ENCODE measurements around the gene RUVBL1. TPM values are rescaled to one million over a fixed set of nuclear protein-coding genes. Genes with fewer than 3 reads are reported as not detected.

The RUVBL1 gene
- total RNA-seq, 4 donors from 2014 or later, result 16.3 to 35.6 (median 28.3) TPM

- no peak overlapping the region for H3K27ac ChIP-seq
- H3K9me3 ChIP-seq, result no peaks in the 10 kb centered on the region
- no peaks in the 10 kb centered on the region for H3K27me3 ChIP-seq
- DNase-seq (ENCODE audit: low spot score in 2 of 2), result no peak
- peaks cover 42% of the 10 kb centered on the region for H3K4me1 ChIP-seq
- 63% methylated on average over 6 of the region's 6 CpGs for WGBS
- H3K4me3 ChIP-seq, result peak overlapping the region; percentile 99
- TF ChIP-seq POLR2AphosphoS5 (IDR thresholded peaks at IDR 0.05), result no peak
- H3K36me3 ChIP-seq, result peaks cover 35% of the 10 kb centered on the region
Observed at GRCh38 chr3:128053614-128054013, 70.0 kb downstream of the RUVBL1 start.

GRCh38 chr3:128052595-128053351, 70.8 kb downstream of the RUVBL1 start:
- peak overlapping the region; percentile 97 for H3K27ac ChIP-seq
- no peaks in the 10 kb centered on the region for H3K9me3 ChIP-seq
- H3K4me3 ChIP-seq, result peak overlapping the region; percentile 99
- peaks cover 27% of the 10 kb centered on the region for H3K36me3 ChIP-seq
- H3K4me1 ChIP-seq, result peaks cover 42% of the 10 kb centered on the region
- 1% methylated on average over 10 of the region's 33 CpGs for WGBS
- no peaks in the 10 kb centered on the region for H3K27me3 ChIP-seq
- no peak for TF ChIP-seq POLR2AphosphoS5 (IDR thresholded peaks at IDR 0.05)
- no peak for TF ChIP-seq EP300 (IDR thresholded peaks at IDR 0.05)
- no peak for TF ChIP-seq POLR2A (IDR thresholded peaks at IDR 0.05)
- TF ChIP-seq CTCF (IDR thresholded peaks at IDR 0.05), result no peak
- no peak for DNase-seq (ENCODE audit: low spot score in 2 of 2)

GRCh38 chr3:128051837-128052594, 71.6 kb downstream of the RUVBL1 start, which contains the start of gene SEC61A1:
SEC61A1 (plus strand) TSS chr3:128052437; CDS start chr3:128052553, 116 bp downstream.
- peak within 1 kb of the TSS; percentile 97 for H3K27ac ChIP-seq
- H3K36me3 ChIP-seq, result peaks cover 22% of the 10 kb centered on the region
- WGBS, result 0% methylated on average over 31 of the region's 90 CpGs
- TF ChIP-seq EP300 (IDR thresholded peaks at IDR 0.05) (no peak), POLR2A (IDR thresholded peaks at IDR 0.05) (peak in 1 of 2 donors; percentile 83), POLR2AphosphoS5 (IDR thresholded peaks at IDR 0.05) (peak in 2 of 3 donors; percentile 29 to 42)
- H3K4me3 ChIP-seq, result peak within 1 kb of the TSS; percentile 99
- H3K9me3 ChIP-seq, result no peaks in the 10 kb centered on the region
- peaks cover 42% of the 10 kb centered on the region for H3K4me1 ChIP-seq
- peak; percentile 96 for DNase-seq (ENCODE audit: low spot score in 2 of 2)
- no peaks in the 10 kb centered on the region for H3K27me3 ChIP-seq

- TF ChIP-seq CTCF (IDR thresholded peaks at IDR 0.05), result no peak
- no peak for TF ChIP-seq POLR2A (IDR thresholded peaks at IDR 0.05)
- no peak for TF ChIP-seq POLR2AphosphoS5 (IDR thresholded peaks at IDR 0.05)
- no peak for TF ChIP-seq EP300 (IDR thresholded peaks at IDR 0.05)
- peak overlapping the region; percentile 97 for H3K27ac ChIP-seq
- peaks cover 17% of the 10 kb centered on the region for H3K36me3 ChIP-seq
- H3K27me3 ChIP-seq, result no peaks in the 10 kb centered on the region
- peaks cover 42% of the 10 kb centered on the region for H3K4me1 ChIP-seq
- 14% methylated on average over 10 of the region's 10 CpGs for WGBS
- no peak for DNase-seq (ENCODE audit: low spot score in 2 of 2)
- no peaks in the 10 kb centered on the region for H3K9me3 ChIP-seq
- peak overlapping the region; percentile 99 for H3K4me3 ChIP-seq
Observed at GRCh38 chr3:128051459-128051836, 72.2 kb downstream of the RUVBL1 start.

GRCh38 chr3:128050597-128050996, 73.0 kb downstream of the RUVBL1 start:
- 74% methylated on average over 3 of the region's 3 CpGs for WGBS
- no peak for DNase-seq (ENCODE audit: low spot score in 2 of 2)
- Histone ChIP-seq H3K27ac (no peak overlapping the region), H3K27me3 (no peaks in the 10 kb centered on the region), H3K4me1 (peaks cover 36% of the 10 kb centered on the region), H3K4me3 (no peak overlapping the region), H3K36me3 (peaks cover 10% of the 10 kb centered on the region), H3K9me3 (no peaks in the 10 kb centered on the region)
- TF ChIP-seq POLR2AphosphoS5 (IDR thresholded peaks at IDR 0.05) (no peak), CTCF (IDR thresholded peaks at IDR 0.05) (no peak), POLR2A (IDR thresholded peaks at IDR 0.05) (no peak), EP300 (IDR thresholded peaks at IDR 0.05) (no peak)

- WGBS, result 69% methylated on average over 1 of the region's 1 CpG
- no peak for DNase-seq (ENCODE audit: low spot score in 2 of 2)
- no peaks in the 10 kb centered on the region for H3K9me3 ChIP-seq
Observed at GRCh38 chr3:128041344-128041743, 82.3 kb downstream of the RUVBL1 start.

More at GRCh38 chr3:128041344-128041743, 82.3 kb downstream of the RUVBL1 start:
- TF ChIP-seq POLR2AphosphoS5 (IDR thresholded peaks at IDR 0.05) (no peak), POLR2A (IDR thresholded peaks at IDR 0.05) (no peak), EP300 (IDR thresholded peaks at IDR 0.05) (no peak), CTCF (IDR thresholded peaks at IDR 0.05) (no peak)
- H3K27ac ChIP-seq, result no peak overlapping the region
- no peaks in the 10 kb centered on the region for H3K36me3 ChIP-seq
- no peaks in the 10 kb centered on the region for H3K4me1 ChIP-seq
- no peaks in the 10 kb centered on the region for H3K27me3 ChIP-seq
- H3K4me3 ChIP-seq, result no peak overlapping the region
